OCI-LY7 (cell line): ENCODE measurements around the gene DISP2.

Experiments used
- EZH2phosphoT487 ChIP-seq: fragments of 200-600 bp; sonication (generic); IDR thresholded peaks from 2 replicates; pipeline ENCODE4 v1.6.1; 2018; ENCODE audit warnings: low read depth, borderline replicate concordance, mild to moderate bottlenecking, mixed run types, antibody characterized with exemption, low read length, moderate library complexity, mixed read lengths
- TF ChIP-seq, protein P1 (sequence below): fragments of 200-600 bp; sonication (generic); conservative IDR thresholded peaks from 2 replicates; pipeline ENCODE4 v1.5.1; 2014; ENCODE audit warnings: mild to moderate bottlenecking, antibody characterized with exemption, low read length, moderate library complexity, mixed read lengths

- TF ChIP-seq, protein P1, sequence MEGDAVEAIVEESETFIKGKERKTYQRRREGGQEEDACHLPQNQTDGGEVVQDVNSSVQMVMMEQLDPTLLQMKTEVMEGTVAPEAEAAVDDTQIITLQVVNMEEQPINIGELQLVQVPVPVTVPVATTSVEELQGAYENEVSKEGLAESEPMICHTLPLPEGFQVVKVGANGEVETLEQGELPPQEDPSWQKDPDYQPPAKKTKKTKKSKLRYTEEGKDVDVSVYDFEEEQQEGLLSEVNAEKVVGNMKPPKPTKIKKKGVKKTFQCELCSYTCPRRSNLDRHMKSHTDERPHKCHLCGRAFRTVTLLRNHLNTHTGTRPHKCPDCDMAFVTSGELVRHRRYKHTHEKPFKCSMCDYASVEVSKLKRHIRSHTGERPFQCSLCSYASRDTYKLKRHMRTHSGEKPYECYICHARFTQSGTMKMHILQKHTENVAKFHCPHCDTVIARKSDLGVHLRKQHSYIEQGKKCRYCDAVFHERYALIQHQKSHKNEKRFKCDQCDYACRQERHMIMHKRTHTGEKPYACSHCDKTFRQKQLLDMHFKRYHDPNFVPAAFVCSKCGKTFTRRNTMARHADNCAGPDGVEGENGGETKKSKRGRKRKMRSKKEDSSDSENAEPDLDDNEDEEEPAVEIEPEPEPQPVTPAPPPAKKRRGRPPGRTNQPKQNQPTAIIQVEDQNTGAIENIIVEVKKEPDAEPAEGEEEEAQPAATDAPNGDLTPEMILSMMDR, result no peak
- TF ChIP-seq EZH2phosphoT487, result no peak
These were observed 10.9 kb downstream of the DISP2 start for GRCh38 chr15:40368719-40369473.
